GM12873 (cell line): ENCODE data around the gene CXCL13.

Source experiments
- CTCF ChIP-seq: IDR thresholded peaks from 2 replicates; pipeline ENCODE4 v1.5.1; 2012; ENCODE audit warnings: low read depth, mild to moderate bottlenecking, moderate library complexity, low read length, control low read depth; ENCODE audit not compliant: insufficient read depth; ENCODE audit errors: missing control alignments

CXCL13 gene

GRCh38 chr4:77650787-77651186 lies 45.2 kb downstream of the CXCL13 start:
- no peak for TF ChIP-seq CTCF

GRCh38 chr4:77651820-77652219 lies 46.2 kb downstream of the CXCL13 start:
- TF ChIP-seq CTCF, result no peak

GRCh38 chr4:77652237-77652897 lies 46.7 kb downstream of the CXCL13 start:
- TF ChIP-seq CTCF, result no peak

- no peak for TF ChIP-seq CTCF
These were observed 47.6 kb downstream of the CXCL13 start for GRCh38 chr4:77653162-77653758.
